ENCODE data around the gene SIAH1.
"Not testable (repeated sequence)": the region's sequence is repeated elsewhere in the genome, so short reads cannot be mapped to it uniquely, and the experiment has no call there.

SIAH1 gene

GRCh38 chr16:48385253-48386150, at the start of gene SIAH1:
Gene SIAH1, minus strand, starts transcription at chr16:48385413. Its CDS starts 22,985 bp downstream, at chr16:48362428.
- DNase-seq: peak; percentile 95

- no peak for DNase-seq
These were observed 49.6 kb upstream of the SIAH1 start for GRCh38 chr16:48434653-48435317.

DNA sequence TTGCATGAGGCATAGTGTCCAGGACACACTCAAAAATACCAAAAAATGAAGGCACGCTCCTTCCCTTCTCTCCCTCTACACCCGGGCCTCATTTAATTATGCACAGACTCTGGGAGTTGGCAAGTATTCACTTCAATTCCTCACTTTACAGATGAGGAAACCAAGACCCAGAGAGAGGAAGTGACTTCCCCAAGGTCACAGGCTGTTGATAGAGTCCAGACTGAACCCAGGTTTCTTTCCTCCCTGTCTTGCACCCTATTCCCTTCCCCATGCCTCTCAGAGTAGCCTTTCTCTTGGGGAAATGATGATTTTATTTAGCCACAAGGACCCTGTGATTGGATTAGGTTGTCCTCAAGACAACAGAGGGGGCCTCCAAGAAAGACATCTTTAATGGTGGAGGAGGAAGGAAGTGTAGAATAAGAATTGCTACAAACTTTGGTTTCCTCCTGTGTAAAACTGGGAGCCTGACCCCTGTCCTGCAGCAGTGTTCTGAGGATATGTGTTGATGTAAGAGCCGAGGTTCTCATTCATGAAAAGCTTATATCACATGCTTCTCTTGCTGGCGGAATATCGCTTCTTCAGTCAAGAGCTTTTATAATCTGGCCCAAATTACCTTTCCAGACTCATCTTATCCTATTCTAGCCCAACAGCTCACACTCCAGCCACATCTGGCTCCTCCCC, 48.8 kb upstream of the SIAH1 start:
- no peak for DNase-seq

DNA sequence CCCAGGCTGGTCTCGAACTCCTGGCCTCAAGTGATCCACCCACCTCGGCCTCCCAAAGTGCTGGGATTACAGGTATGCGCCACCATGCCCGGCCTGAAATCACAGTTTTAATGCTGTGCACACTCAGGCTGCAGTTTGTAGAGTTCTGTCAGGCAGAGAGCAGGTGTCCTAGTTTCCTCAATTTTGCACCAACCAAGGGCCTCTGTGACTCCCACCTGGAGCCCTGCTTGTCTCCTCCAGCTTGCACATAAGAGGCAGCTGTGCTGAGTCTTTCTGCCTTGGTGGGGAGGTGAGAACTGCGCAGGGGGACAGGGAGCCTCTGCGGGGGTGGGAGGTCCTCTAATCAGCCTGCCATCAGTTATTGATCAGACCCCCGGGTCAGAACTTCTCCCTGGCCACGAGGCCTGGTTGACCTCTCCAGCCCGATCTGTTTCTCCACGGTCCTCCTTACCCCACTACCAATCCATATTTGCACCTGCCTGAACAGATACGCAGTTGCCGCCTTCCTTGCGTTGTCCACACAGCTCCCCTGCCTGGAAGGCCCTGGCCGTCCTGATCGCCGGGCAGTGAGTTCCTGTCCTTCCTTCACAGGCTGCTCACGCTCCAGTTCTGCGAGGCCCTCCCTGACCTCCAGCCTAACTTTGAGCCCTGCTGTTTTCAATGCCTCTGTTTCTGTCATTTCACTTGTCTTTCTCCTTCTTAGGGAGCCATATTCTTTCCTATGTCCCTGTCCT, 48.1 kb upstream of the SIAH1 start:
- DNase-seq: no peak

DNA sequence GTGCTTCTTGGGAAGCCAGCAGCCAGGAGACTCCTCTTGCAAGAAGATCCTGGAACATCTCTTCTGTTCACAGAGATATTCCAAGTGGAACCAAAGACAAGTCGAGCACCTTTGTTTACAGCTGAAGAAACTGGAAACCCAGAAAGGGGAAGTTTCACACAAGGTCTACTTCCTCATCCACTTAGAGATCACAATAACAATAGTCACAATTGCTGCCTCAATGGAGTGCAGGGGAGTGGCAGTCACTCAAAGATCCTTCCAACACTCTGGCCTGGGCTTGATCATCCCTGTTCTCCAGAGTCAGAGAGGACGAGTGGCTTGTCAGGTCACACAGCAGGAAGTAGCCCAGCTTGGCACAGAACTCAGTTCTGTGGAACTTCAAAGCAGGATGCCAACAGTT, 46.9 kb upstream of the SIAH1 start:
- DNase-seq: no peak

GRCh38 chr16:48430890-48431289, 45.7 kb upstream of the SIAH1 start:
- no peak for DNase-seq

GRCh38 chr16:48426244-48427141, 41.3 kb upstream of the SIAH1 start:
- DNase-seq: no peak

GRCh38 chr16:48422537-48422936, 37.3 kb upstream of the SIAH1 start:
- DNase-seq: no peak

DNA sequence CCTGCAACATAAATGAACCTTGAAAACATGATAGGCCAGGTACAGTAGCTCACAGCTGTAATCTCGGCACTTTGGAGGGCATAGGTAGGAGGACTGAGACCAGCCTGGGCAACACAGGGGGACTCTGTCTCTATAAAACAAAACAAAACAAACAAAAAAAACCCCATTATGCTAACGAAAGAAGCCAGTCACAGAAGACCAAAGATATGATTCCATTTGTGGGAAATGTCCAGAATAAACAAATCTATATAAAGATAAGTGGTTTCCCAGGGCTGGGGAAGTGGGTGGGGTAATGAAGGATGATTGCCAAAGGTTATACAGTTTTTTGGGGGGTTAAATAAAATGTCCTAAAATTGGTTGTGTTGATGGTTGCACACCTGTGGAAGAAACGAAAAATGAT, 36.5 kb upstream of the SIAH1 start:
- DNase-seq: no peak

GRCh38 chr16:48420437-48420836, 35.2 kb upstream of the SIAH1 start:
- no peak for DNase-seq

DNA sequence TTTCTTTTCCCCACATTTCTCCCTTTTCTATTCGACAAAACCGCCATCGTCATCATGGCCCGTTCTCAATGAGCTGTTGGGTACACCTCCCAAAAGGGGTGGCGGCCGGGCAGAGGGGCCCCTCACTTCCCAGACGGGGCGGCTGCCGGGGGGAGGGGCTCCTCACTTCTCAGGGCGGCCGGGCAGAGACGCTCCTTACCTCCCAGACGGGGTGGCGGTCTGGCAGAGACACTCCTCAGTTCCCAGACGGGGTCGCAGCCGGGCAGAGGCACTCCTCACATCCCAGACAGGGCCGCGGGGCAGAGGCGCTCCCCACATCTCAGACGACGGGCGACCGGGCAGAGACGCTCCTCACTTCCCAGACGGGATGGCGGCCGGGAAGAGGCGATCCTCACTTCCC, 31.4 kb upstream of the SIAH1 start:
- not testable (repeated sequence) for DNase-seq

- DNase-seq: no peak
These were observed 28.1 kb upstream of the SIAH1 start for GRCh38 chr16:48413272-48413671.

- no peak for DNase-seq
These were observed 24.8 kb upstream of the SIAH1 start for GRCh38 chr16:48409839-48410632.

- no peak for DNase-seq
These were observed 23.5 kb upstream of the SIAH1 start for GRCh38 chr16:48408688-48409087.

- DNase-seq: no peak
These were observed 20.7 kb upstream of the SIAH1 start for GRCh38 chr16:48405907-48406306.

DNA sequence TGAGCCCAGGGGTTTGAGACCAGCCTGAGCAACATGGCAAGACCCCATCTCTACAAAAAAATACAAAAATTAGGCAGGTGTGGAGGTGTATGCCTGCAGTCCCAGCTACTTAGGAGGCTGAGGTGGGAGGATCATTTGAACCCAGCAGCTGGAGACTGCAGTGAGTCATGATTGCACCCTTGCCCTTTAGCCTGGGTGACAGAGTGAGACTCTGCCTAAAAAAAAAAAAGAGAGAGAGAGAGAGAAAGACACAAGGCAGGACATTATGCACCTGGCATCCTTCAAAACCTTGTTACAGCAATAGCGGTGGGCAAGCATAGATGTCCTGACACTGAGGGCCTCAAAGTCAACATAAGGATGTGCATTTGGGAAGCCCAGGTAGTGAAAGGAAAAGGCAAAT, 19.9 kb upstream of the SIAH1 start:
- no peak for DNase-seq

GRCh38 chr16:48402547-48402946, 17.3 kb upstream of the SIAH1 start:
- not testable (repeated sequence) for DNase-seq

DNA sequence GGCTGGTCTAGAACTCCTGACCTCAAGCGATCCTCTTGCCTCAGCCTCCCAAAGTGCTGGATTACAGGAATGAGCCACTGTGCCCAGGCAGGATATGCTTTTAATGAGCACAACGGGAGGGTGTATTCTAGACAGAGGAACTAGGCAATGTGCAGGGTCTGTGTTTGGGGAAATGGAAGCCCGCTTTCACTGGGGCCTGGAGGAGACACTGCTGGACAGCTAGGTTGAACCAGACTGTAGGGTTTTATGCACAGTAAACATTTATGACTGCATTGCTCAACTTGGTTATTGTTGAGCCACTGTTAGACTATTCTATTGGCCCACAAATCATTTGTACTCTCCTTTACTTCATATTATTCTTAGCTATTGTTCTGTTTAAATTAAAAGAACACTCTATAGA, 10.2 kb upstream of the SIAH1 start:
- DNase-seq: no peak

DNA sequence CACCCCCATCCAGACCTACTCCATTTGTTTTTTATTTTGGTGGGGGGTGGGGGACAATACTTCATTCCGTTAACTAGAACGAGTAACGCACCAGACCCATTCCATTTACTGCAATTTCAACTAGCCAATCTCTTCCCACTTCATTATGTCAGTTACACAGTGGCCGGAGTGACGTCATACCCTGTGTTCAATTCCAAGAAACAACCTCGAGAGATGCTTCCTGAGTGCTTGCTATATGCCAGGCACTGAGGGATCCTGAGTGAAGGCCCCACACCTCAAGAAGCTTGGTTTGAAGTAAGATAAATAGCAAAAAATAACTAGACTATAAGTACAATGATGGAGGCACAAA, 9.1 kb upstream of the SIAH1 start:
- DNase-seq: no peak

DNA sequence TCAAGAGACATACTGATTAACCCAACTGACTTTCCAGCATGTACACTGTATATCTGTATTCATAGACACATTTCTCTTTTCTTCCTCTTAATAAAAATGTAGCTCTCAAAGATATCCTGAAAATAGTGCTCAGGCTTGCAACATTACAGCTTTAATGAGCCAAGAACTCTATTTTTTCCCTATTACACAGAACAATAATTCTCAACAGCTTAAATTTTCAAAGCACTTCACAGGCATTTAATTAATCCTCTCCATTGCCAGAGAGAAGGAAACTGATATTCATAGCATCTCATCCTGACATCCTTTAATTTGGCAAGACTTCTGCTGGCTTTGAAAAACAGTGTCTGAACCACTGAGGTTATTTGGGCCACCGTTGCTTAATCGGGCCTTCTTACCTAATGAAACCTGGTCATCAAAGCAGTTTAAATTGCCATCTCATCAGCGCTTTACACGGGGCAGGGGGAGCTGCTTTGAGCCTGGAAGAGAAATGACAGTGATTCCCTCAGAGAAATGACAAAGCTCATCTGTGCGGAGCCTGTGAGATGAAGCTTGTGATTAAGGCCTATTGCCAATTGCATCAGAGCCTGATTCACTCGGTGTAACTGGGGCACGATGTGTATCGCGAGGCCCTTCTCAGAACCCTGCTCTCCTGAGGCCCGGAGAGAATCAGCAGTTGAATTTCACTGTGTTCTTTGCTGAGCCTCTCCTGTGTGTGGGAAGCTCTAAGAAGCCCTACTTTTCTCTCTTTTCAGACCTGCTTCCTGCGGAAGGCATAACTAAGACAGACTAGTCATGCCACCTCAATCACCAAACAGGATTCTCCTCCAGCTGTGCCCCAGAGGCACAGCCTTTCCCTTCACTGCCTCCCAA, 8.5 kb upstream of the SIAH1 start:
- no peak for DNase-seq
